ENCODE data around the gene ZNF892. TPM values are rescaled to one million over a fixed set of nuclear protein-coding genes. Genes with fewer than 3 reads are reported as not detected.

The ZNF892 gene
- total RNA-seq, 2 donors from 2014 or later, result 14.7 to 16.7 TPM

- Histone ChIP-seq H3K4me1 (ENCODE audit: control insufficient read depth, insufficient read depth, low read length) (no peaks in the 10 kb centered on the region), H3K9ac (ENCODE audit: extremely low read depth, low read length, poor library complexity, severe bottlenecking) (no peak overlapping the region), H3K9me3 (ENCODE audit: control insufficient read depth, low read length) (peaks cover 11% of the 10 kb centered on the region), H3K4me3 (ENCODE audit: low read length) (no peak overlapping the region), H3K36me3 (ENCODE audit: control insufficient read depth, insufficient read depth, low read length) (peaks cover 8% of the 10 kb centered on the region), H3K27me3 (ENCODE audit: control insufficient read depth, insufficient read depth, low read length, poor library complexity, severe bottlenecking) (no peaks in the 10 kb centered on the region), H3K27ac (ENCODE audit: low read depth, low read length) (no peak overlapping the region)
- Mint-ChIP-seq H3K4me3 (no peak overlapping the region), H3K27ac (no peak overlapping the region), H3K27me3 (ENCODE audit: insufficient read depth) (peaks cover 36% of the 10 kb centered on the region), H3K9me3 (peaks cover 5% of the 10 kb centered on the region), H3K4me1 (peaks cover 9% of the 10 kb centered on the region), H3K36me3 (ENCODE audit: low read depth) (peaks cover 13% of the 10 kb centered on the region)
- 89% methylated on average over 2 of the region's 2 CpGs; no CpG with 5 or more reads in 1 of the 2 experiments for WGBS, 2 experiments (ENCODE audit: insufficient coverage in 1 of 2, insufficient read length in 1 of 2)
- no peak for DNase-seq
- TF ChIP-seq CTCF (conservative IDR thresholded peaks at IDR 0.05), result no peak
Measured at GRCh38 chr2:95204396-95204795, 2.9 kb upstream of the ZNF892 start.

- TF ChIP-seq CTCF (conservative IDR thresholded peaks at IDR 0.05), result no peak
- Mint-ChIP-seq H3K27me3 (ENCODE audit: insufficient read depth) (peaks cover 24% of the 10 kb centered on the region), H3K9me3 (peaks cover 17% of the 10 kb centered on the region)
Measured at GRCh38 chr2:95206096-95206495, 1.2 kb upstream of the ZNF892 start.

GRCh38 chr2:95208106-95208505, 785 bp downstream of the ZNF892 start:
- no peak for TF ChIP-seq CTCF (conservative IDR thresholded peaks at IDR 0.05)
- peak overlapping the region; percentile 91 for H3K27ac Mint-ChIP-seq
- no peak for DNase-seq
- Histone ChIP-seq H3K9me3 (ENCODE audit: control insufficient read depth, low read length) (peaks cover 44% of the 10 kb centered on the region), H3K4me3 (ENCODE audit: low read length) (peak overlapping the region; percentile 96), H3K27ac (ENCODE audit: low read depth, low read length) (no peak overlapping the region), H3K27me3 (ENCODE audit: control insufficient read depth, insufficient read depth, low read length, poor library complexity, severe bottlenecking) (no peaks in the 10 kb centered on the region), H3K9ac (ENCODE audit: extremely low read depth, low read length, poor library complexity, severe bottlenecking) (peak overlapping the region; percentile 66), H3K36me3 (ENCODE audit: control insufficient read depth, insufficient read depth, low read length) (peaks cover 42% of the 10 kb centered on the region), H3K4me1 (ENCODE audit: control insufficient read depth, insufficient read depth, low read length) (no peaks in the 10 kb centered on the region)
- H3K36me3 Mint-ChIP-seq (ENCODE audit: low read depth), result peaks cover 48% of the 10 kb centered on the region
- peak overlapping the region; percentile 76 for H3K4me3 Mint-ChIP-seq
- H3K4me1 Mint-ChIP-seq, result peaks cover 9% of the 10 kb centered on the region
- peaks cover 18% of the 10 kb centered on the region for H3K27me3 Mint-ChIP-seq (ENCODE audit: insufficient read depth)
- 77 to 89% methylated on average over 4 to 6 of the region's 6 CpGs for WGBS, 2 experiments (ENCODE audit: insufficient coverage in 1 of 2, insufficient read length in 1 of 2)
- peaks cover 37% of the 10 kb centered on the region for H3K9me3 Mint-ChIP-seq

More at GRCh38 chr2:95206096-95206495, 1.2 kb upstream of the ZNF892 start:
- H3K27ac ChIP-seq (ENCODE audit: low read depth, low read length), result no peak overlapping the region
- H3K9ac ChIP-seq (ENCODE audit: extremely low read depth, low read length, poor library complexity, severe bottlenecking), result no peak overlapping the region
- DNase-seq, result no peak
- WGBS, 2 experiments (ENCODE audit: insufficient coverage in 1 of 2, insufficient read length in 1 of 2), result 13 to 20% methylated on average over 5 to 10 of the region's 10 CpGs
- H3K36me3 ChIP-seq (ENCODE audit: control insufficient read depth, insufficient read depth, low read length), result peaks cover 22% of the 10 kb centered on the region
- no peaks in the 10 kb centered on the region for H3K27me3 ChIP-seq (ENCODE audit: control insufficient read depth, insufficient read depth, low read length, poor library complexity, severe bottlenecking)
- H3K27ac Mint-ChIP-seq, result no peak overlapping the region
- no peaks in the 10 kb centered on the region for H3K4me1 ChIP-seq (ENCODE audit: control insufficient read depth, insufficient read depth, low read length)
- peaks cover 28% of the 10 kb centered on the region for H3K36me3 Mint-ChIP-seq (ENCODE audit: low read depth)
- peak overlapping the region; percentile 96 for H3K4me3 ChIP-seq (ENCODE audit: low read length)
- peaks cover 24% of the 10 kb centered on the region for H3K9me3 ChIP-seq (ENCODE audit: control insufficient read depth, low read length)
- peaks cover 9% of the 10 kb centered on the region for H3K4me1 Mint-ChIP-seq
- H3K4me3 Mint-ChIP-seq, result peak overlapping the region; percentile 76
